KMS-11 (cell line): ENCODE measurements around the gene STK40.

Experiments
- H2AFZ ChIP-seq: fragments of 200-600 bp; sonication (generic); 2 replicates; pipeline ENCODE4 v1.6.1; 2016; ENCODE audit warnings: antibody characterized with exemption, mixed run types, low read depth
- H3K27ac ChIP-seq: fragments of 200-600 bp; sonication (generic); 2 replicates; pipeline ENCODE4 v1.6.1; 2016; ENCODE audit warnings: mild to moderate bottlenecking, mixed run types
- H3K27me3 ChIP-seq: fragments of 200-600 bp; sonication (generic); 2 replicates; pipeline ENCODE4 v1.6.1; 2017; ENCODE audit warnings: mild to moderate bottlenecking, low read depth, mixed run types, moderate library complexity; ENCODE audit not compliant: insufficient read depth
- H3K36me3 ChIP-seq: fragments of 200-600 bp; sonication (generic); 2 replicates; pipeline ENCODE4 v1.6.1; 2017; ENCODE audit warnings: mild to moderate bottlenecking, mixed run types; ENCODE audit not compliant: insufficient read depth
- H3K4me1 ChIP-seq: fragments of 200-600 bp; sonication (generic); 2 replicates; pipeline ENCODE4 v1.6.1; 2016; ENCODE audit warnings: mild to moderate bottlenecking, low read depth, mixed run types; ENCODE audit not compliant: poor library complexity, severe bottlenecking
- H3K4me2 ChIP-seq: fragments of 200-600 bp; sonication (generic); 2 replicates; pipeline ENCODE4 v1.7.0; 2016; ENCODE audit warnings: mild to moderate bottlenecking, mixed run types
- H3K4me3 ChIP-seq: fragments of 200-600 bp; sonication (generic); IDR thresholded peaks from 2 replicates; pipeline ENCODE4 v1.6.1; 2017; ENCODE audit warnings: low read depth, low read length, mixed read lengths; ENCODE audit not compliant: insufficient read depth
- H3K79me2 ChIP-seq: fragments of 200-600 bp; sonication (generic); 2 replicates; pipeline ENCODE4 v1.6.1; 2016; ENCODE audit warnings: low read depth, mixed run types; ENCODE audit not compliant: insufficient read depth
- H3K9ac ChIP-seq: fragments of 200-600 bp; sonication (generic); 2 replicates; pipeline ENCODE4 v1.6.1; 2016; ENCODE audit warnings: mild to moderate bottlenecking, mixed run types
- H4K20me1 ChIP-seq: fragments of 200-600 bp; sonication (generic); 2 replicates; pipeline ENCODE4 v1.6.1; 2016; ENCODE audit warnings: mild to moderate bottlenecking, mixed run types; ENCODE audit not compliant: insufficient read depth
- CTCF ChIP-seq: fragments of 200-600 bp; sonication (generic); conservative IDR thresholded peaks from 2 replicates; pipeline ENCODE4 v1.6.1; 2017; ENCODE audit warnings: low read depth, mild to moderate bottlenecking, antibody characterized with exemption, low read length, moderate library complexity, mixed read lengths

STK40 gene

GRCh38 chr1:36380782-36381181, 4.9 kb downstream of the STK40 start:
- no peak overlapping the region for H3K9ac ChIP-seq
- H3K27me3 ChIP-seq = no peaks in the 10 kb centered on the region
- no peak overlapping the region for H3K27ac ChIP-seq
- H3K36me3 ChIP-seq = no peaks in the 10 kb centered on the region
- no peak overlapping the region for H3K4me3 ChIP-seq
- H3K4me1 ChIP-seq = peaks cover 15% of the 10 kb centered on the region
- peaks cover 55% of the 10 kb centered on the region for H3K79me2 ChIP-seq
- H4K20me1 ChIP-seq = no peaks in the 10 kb centered on the region
- no peak overlapping the region for H3K4me2 ChIP-seq
- no peak for TF ChIP-seq CTCF
- no peak overlapping the region for H2AFZ ChIP-seq

GRCh38 chr1:36380143-36380619, 5.5 kb downstream of the STK40 start:
- H3K79me2 ChIP-seq = peaks cover 55% of the 10 kb centered on the region
- TF ChIP-seq CTCF = no peak
- no peaks in the 10 kb centered on the region for H3K27me3 ChIP-seq
- no peak overlapping the region for H3K4me2 ChIP-seq
- no peak overlapping the region for H3K9ac ChIP-seq
- H2AFZ ChIP-seq = no peak overlapping the region
- H3K36me3 ChIP-seq = no peaks in the 10 kb centered on the region
- peaks cover 20% of the 10 kb centered on the region for H3K4me1 ChIP-seq
- H3K4me3 ChIP-seq = no peak overlapping the region
- no peak overlapping the region for H3K27ac ChIP-seq
- H4K20me1 ChIP-seq = no peaks in the 10 kb centered on the region

- TF ChIP-seq CTCF = no peak
- no peaks in the 10 kb centered on the region for H3K27me3 ChIP-seq
- H3K36me3 ChIP-seq = no peaks in the 10 kb centered on the region
- peaks cover 37% of the 10 kb centered on the region; the same call in 1 of the 2 replicates for H3K79me2 ChIP-seq
- H2AFZ ChIP-seq = no peak overlapping the region
- no peaks in the 10 kb centered on the region for H4K20me1 ChIP-seq
- H3K4me1 ChIP-seq = peaks cover 27% of the 10 kb centered on the region
- H3K9ac ChIP-seq = no peak overlapping the region
- no peak overlapping the region for H3K4me2 ChIP-seq
- H3K27ac ChIP-seq = no peak overlapping the region
- H3K4me3 ChIP-seq = no peak overlapping the region
These were observed 7.8 kb downstream of the STK40 start for GRCh38 chr1:36377791-36378492.

- no peaks in the 10 kb centered on the region for H4K20me1 ChIP-seq
- no peaks in the 10 kb centered on the region for H3K36me3 ChIP-seq
- H3K27me3 ChIP-seq = no peaks in the 10 kb centered on the region
- no peak for TF ChIP-seq CTCF
- peaks cover 23% of the 10 kb centered on the region; the same call in 1 of the 2 replicates for H3K79me2 ChIP-seq
- peaks cover 55% of the 10 kb centered on the region for H3K4me1 ChIP-seq
- H3K27ac ChIP-seq = peak overlapping the region; percentile 74; the same call in 1 of the 2 replicates
- no peak overlapping the region for H3K4me3 ChIP-seq
- H3K4me2 ChIP-seq = no peak overlapping the region
- H3K9ac ChIP-seq = no peak overlapping the region
- H2AFZ ChIP-seq = no peak overlapping the region
These were observed 13.1 kb downstream of the STK40 start for GRCh38 chr1:36372617-36373016.
